GM12801 (cell line): Measurements from ENCODE around the gene CLASP1.

Experiments used
- CTCF ChIP-seq: IDR thresholded peaks from one replicate; pipeline ENCODE4 v1.5.1; 2011; ENCODE audit warnings: control low read depth; ENCODE audit not compliant: insufficient read length; ENCODE audit errors: extremely low read depth

Gene CLASP1

GRCh38 chr2:121595012-121595891 lies 54.0 kb downstream of the CLASP1 start:
- no peak for TF ChIP-seq CTCF

GRCh38 chr2:121591199-121591598 lies 58.1 kb downstream of the CLASP1 start:
- TF ChIP-seq CTCF = no peak

GRCh38 chr2:121588357-121588756 lies 60.9 kb downstream of the CLASP1 start:
- TF ChIP-seq CTCF = no peak

- TF ChIP-seq CTCF = no peak
Measured at GRCh38 chr2:121587131-121587530, 62.1 kb downstream of the CLASP1 start.

- no peak for TF ChIP-seq CTCF
Measured at GRCh38 chr2:121584741-121585140, 64.5 kb downstream of the CLASP1 start.

- TF ChIP-seq CTCF = no peak
Measured at GRCh38 chr2:121583555-121583954, 65.7 kb downstream of the CLASP1 start.

- TF ChIP-seq CTCF = no peak
Measured at GRCh38 chr2:121582272-121582671, 67.0 kb downstream of the CLASP1 start.
